CD4-positive, alpha-beta T cell treated with Interleukin-15 for 4 hours (primary cell): ENCODE results near the gene CFAP99.

Experiments
- DNase-seq: peaks from one replicate; pipeline ENCODE4 v3.0.0-alpha.2; 2020; ENCODE audit warnings: low spot score

The CFAP99 gene

DNA sequence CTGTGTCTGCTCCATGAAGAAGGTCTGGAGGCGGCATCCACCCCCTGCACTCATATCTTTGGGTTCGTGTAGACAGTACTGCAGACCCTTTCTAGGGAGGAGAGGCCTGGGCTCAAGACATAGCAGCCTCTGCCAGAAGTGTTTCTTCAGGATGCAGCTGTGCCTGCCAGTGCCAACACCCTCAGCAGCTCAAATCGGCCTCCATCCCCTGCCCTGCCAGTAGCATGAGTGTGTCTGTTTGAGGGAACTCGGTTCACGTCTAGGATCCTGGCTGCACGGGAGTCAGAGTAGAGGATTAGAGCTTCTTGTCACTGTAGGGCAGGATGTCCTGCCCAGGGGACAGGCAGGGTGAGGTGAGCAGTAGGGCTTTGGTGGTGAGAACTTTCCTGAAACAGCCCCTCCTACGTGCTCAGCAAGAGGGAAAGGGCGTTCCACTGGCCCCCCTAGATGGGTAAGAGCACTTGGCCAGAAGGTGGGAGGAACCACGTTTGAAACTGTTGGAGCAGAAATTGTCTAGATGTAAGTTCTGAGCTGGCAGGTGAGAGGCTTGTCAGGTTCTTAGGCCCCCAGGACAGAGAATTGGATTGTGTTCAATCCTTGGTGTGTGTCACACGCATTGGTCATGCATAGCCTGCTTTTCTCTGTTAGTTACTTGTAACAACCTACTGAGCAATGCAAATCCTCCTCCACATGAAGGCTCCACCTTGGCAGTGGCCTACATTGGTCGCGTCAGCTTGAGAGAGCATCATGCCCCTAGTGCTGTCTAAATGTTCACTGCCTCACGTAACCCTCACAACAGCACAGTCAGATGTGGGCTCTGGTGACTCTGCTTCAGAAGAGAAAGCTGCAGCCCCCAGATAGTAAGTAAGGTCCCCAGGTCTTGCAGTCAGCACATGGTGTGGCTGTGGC lies 91.8 kb downstream of the CFAP99 start:
- no peak for DNase-seq

DNA sequence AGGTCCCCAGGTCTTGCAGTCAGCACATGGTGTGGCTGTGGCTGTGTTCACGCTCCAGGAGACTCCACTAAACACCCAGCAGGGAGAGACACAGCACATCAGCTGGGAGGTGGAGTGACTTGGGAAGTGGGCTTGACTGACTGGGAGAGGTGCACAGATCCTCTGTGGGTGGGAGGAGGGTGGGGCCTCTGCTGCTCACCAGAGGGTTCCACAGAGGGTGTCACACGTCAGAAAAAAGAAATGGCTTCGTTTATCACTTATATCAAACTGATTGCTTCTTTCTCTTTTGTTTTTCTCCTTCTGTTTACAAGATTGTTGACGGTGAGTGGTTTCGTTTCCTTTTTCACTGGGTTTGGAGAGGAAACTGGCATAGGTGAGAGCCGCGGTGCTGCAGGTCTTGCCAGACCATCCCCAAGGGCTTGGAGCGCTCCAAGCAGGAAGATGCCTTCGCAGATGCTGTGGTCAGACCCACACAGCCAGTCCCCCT lies 92.9 kb downstream of the CFAP99 start:
- no peak for DNase-seq
